Measurements from ENCODE around the gene DZIP1L.

- TF ChIP-seq CTCF (IDR thresholded peaks at IDR 0.05): peak; percentile 50 to 78 (median 75)
- no peak for TF ChIP-seq POLR2AphosphoS5 (IDR thresholded peaks at IDR 0.05)
Observed at GRCh38 chr3:138118612-138119422, 3.4 kb upstream of the DZIP1L start.

All from prostate gland (tissue), 2 donors.